CD14-positive monocyte (primary cell): ENCODE measurements around the gene CHTOP. TPM values are rescaled to one million over a fixed set of nuclear protein-coding genes. Genes with fewer than 3 reads are reported as not detected.

Source experiments
- DNase-seq, 3 donors: peaks; one replicate each; pipeline ENCODE4 v3.0.0-alpha.2; 2011 to 2022
- H2AFZ ChIP-seq: 2 replicates; pipeline ENCODE4 v1.6.0; 2012; ENCODE audit warnings: mild to moderate bottlenecking, low read depth, low read length, inconsistent platforms; ENCODE audit not compliant: insufficient read depth, poor library complexity, severe bottlenecking
- H3K27ac ChIP-seq, 2 donors: 1 replicate in 1 of 2; 2 replicates in 1 of 2; pipeline ENCODE4 v1.5.1; 2012 to 2013; ENCODE audit warnings: low read length in 2 of 2, control low read depth in 1 of 2, inconsistent platforms in 1 of 2, low read depth in 1 of 2, mild to moderate bottlenecking in 1 of 2
- H3K27me3 ChIP-seq, 2 donors: one replicate each; pipeline versions ENCODE4 v1.6.0 to v1.6.1; 2011 to 2013; ENCODE audit warnings: low read length in 2 of 2; ENCODE audit not compliant: control insufficient read depth in 2 of 2, insufficient read depth in 2 of 2
- H3K36me3 ChIP-seq, 2 donors: replicated peaks in 1 of 2; 1 replicate in 1 of 2; 2 replicates in 1 of 2; pipeline versions ENCODE4 v1.5.1 to v1.6.1; 2012 to 2013; ENCODE audit warnings: low read length in 2 of 2, control low read depth in 1 of 2, inconsistent platforms in 1 of 2, mild to moderate bottlenecking in 1 of 2; ENCODE audit not compliant: insufficient read depth in 2 of 2, control insufficient read depth in 1 of 2
- H3K4me1 ChIP-seq, 2 donors: 1 replicate in 1 of 2; 2 replicates in 1 of 2; pipeline versions ENCODE4 v1.5.1 to v1.6.1; 2012 to 2013; ENCODE audit warnings: low read length in 2 of 2, control low read depth in 1 of 2, inconsistent platforms in 1 of 2, mild to moderate bottlenecking in 1 of 2, moderate library complexity in 1 of 2; ENCODE audit not compliant: insufficient read depth in 2 of 2, control insufficient read depth in 1 of 2
- H3K4me2 ChIP-seq: replicated peaks from 2 replicates; pipeline ENCODE3; 2012; ENCODE audit warnings: low read length, moderate library complexity, mild to moderate bottlenecking; ENCODE audit not compliant: poor library complexity, severe bottlenecking; ENCODE audit errors: extremely low read depth
- H3K4me3 ChIP-seq, 3 experiments: fragments of 200-600 bp in 1 of 3; sonication (generic) in 1 of 3; replicated peaks in 1 of 3; 1 replicate in 2 of 3; 2 replicates in 1 of 3; pipeline ENCODE4 v1.5.1; 2011 to 2013; ENCODE audit warnings: low read length in 3 of 3, mild to moderate bottlenecking in 3 of 3, control low read depth in 2 of 3, low read depth in 2 of 3, inconsistent platforms in 1 of 3, moderate library complexity in 1 of 3
- H3K79me2 ChIP-seq: 2 replicates; pipeline ENCODE4 v1.6.0; 2012; ENCODE audit warnings: mild to moderate bottlenecking, control low read depth, inconsistent platforms, low read length, moderate library complexity; ENCODE audit not compliant: insufficient read depth
- H3K9ac ChIP-seq: 2 replicates; pipeline ENCODE4 v1.6.0; 2017; ENCODE audit warnings: low read length, mild to moderate bottlenecking; ENCODE audit not compliant: insufficient read depth, poor library complexity, severe bottlenecking
- H3K9me3 ChIP-seq, 2 donors: replicated peaks in 1 of 2; 1 replicate in 1 of 2; 2 replicates in 1 of 2; pipeline versions ENCODE4 v1.5.1 to v1.6.1; 2012 to 2013; ENCODE audit warnings: low read length in 2 of 2, control low read depth in 1 of 2; ENCODE audit not compliant: control insufficient read depth in 1 of 2, insufficient read depth in 1 of 2
- H4K20me1 ChIP-seq: 2 replicates; pipeline ENCODE4 v1.6.0; 2012; ENCODE audit warnings: mild to moderate bottlenecking, low read length, control low read depth, moderate library complexity; ENCODE audit not compliant: insufficient read depth
- H3K27ac Mint-ChIP-seq, 7 donors: one replicate each; pipeline ENCODE4 v1.8.0; 2020; ENCODE audit warnings: mild to moderate bottlenecking in 7 of 7, mixed read lengths in 7 of 7, moderate library complexity in 6 of 7, inconsistent platforms in 2 of 7
- H3K27me3 Mint-ChIP-seq, 3 donors: one replicate each; pipeline ENCODE4 v1.8.0; 2021 to 2022; ENCODE audit warnings: low read depth in 3 of 3, mild to moderate bottlenecking in 3 of 3, mixed read lengths in 3 of 3, moderate library complexity in 3 of 3, inconsistent platforms in 1 of 3
- H3K36me3 Mint-ChIP-seq, 2 donors: one replicate each; pipeline ENCODE4 v1.8.0; 2020; ENCODE audit warnings: mixed read lengths in 2 of 2, inconsistent platforms in 1 of 2, mild to moderate bottlenecking in 1 of 2
- H3K4me1 Mint-ChIP-seq: one replicate; pipeline ENCODE4 v1.8.0; 2020; ENCODE audit warnings: mild to moderate bottlenecking, mixed read lengths
- H3K4me3 Mint-ChIP-seq, 2 donors: one replicate each; pipeline ENCODE4 v1.8.0; 2020; ENCODE audit warnings: mild to moderate bottlenecking in 2 of 2, mixed read lengths in 2 of 2, moderate library complexity in 1 of 2
- H3K9me3 Mint-ChIP-seq, 7 donors: one replicate each; pipeline ENCODE4 v1.8.0; 2020 to 2022; ENCODE audit warnings: mixed read lengths in 7 of 7, mild to moderate bottlenecking in 6 of 7, moderate library complexity in 6 of 7, inconsistent platforms in 2 of 7
- CTCF ChIP-seq: fragments of 200-600 bp; IDR thresholded peaks from one replicate; pipeline ENCODE4 v1.8.0; 2022; ENCODE audit warnings: antibody characterized with exemption, mild to moderate bottlenecking
- WGBS: methylation state at CpG from one replicate; pipeline ENCODE4 v1.1.5; 2013; ENCODE audit warnings: missing lambda C conversion rate; ENCODE audit not compliant: insufficient coverage; 5-methylcytosine and 5-hydroxymethylcytosine counted together
- intact Hi-C, 2 donors: fragments of 100-400 bp; cut with micrococcal nuclease; formaldehyde crosslinking; loops; one replicate each; pipeline versions ENCODE4 v1.15.0 to v1.15.1; 2023
- polyA plus RNA-seq, 3 donors: library from polyadenylated mRNA; depleted of rRNA in 1 of 3; unstranded in 2 of 3; stranded (reverse) in 1 of 3; fragments of 300-500 nt in 2 of 3; fragments of >200 nt in 1 of 3; fragmentation: Illumina TruSeq in 2 of 3; gene quantifications; 1 replicate in 2 of 3; 2 replicates in 1 of 3; pipeline ENCODE4 v1.2.3, GENCODE V29; 2012 to 2021

Gene CHTOP
- polyA plus RNA-seq, 3 donors = 28.1 to 56.2 (median 38.2) TPM

- Histone ChIP-seq H2AFZ (no peak overlapping the region), H3K4me1 (peaks cover 18 to 27% of the 10 kb centered on the region in 2 donors), H3K9ac (no peak overlapping the region), H3K9me3 (peaks cover 0 to 4% of the 10 kb centered on the region in 2 donors), H3K27ac (no peak overlapping the region), H3K79me2 (no peaks in the 10 kb centered on the region), H3K4me2 (peak overlapping the region; percentile 95), H4K20me1 (no peaks in the 10 kb centered on the region), H3K27me3 (peaks cover 19 to 45% of the 10 kb centered on the region in 2 donors), H3K36me3 (no peaks in the 10 kb centered on the region), H3K4me3 (peak overlapping the region in 1 of 3 experiments; percentile 78)
- 21% methylated on average over 3 of the region's 10 CpGs for WGBS
- peaks cover 29% of the 10 kb centered on the region for H3K4me1 Mint-ChIP-seq
- TF ChIP-seq CTCF = no peak
- intact Hi-C loops = no loop called here
- peaks cover 0 to 17% (median 12%) of the 10 kb centered on the region in 7 donors for H3K9me3 Mint-ChIP-seq
- peaks cover 46 to 48% (median 47%) of the 10 kb centered on the region in 3 donors for H3K27me3 Mint-ChIP-seq
- DNase-seq = no peak
- H3K27ac Mint-ChIP-seq = no peak overlapping the region
- H3K4me3 Mint-ChIP-seq = peak overlapping the region; percentile 84 to 96
- H3K36me3 Mint-ChIP-seq = peaks cover 11 to 14% of the 10 kb centered on the region in 2 donors
Observed at GRCh38 chr1:153680120-153680403, 46.2 kb downstream of the CHTOP start.

GRCh38 chr1:153682730-153683129 is 48.9 kb downstream of the CHTOP start:
- Mint-ChIP-seq H3K4me3 (no peak overlapping the region), H3K4me1 (peaks cover 26% of the 10 kb centered on the region), H3K9me3 (peaks cover 0 to 17% (median 11%) of the 10 kb centered on the region in 7 donors), H3K36me3 (peaks cover 10 to 14% of the 10 kb centered on the region in 2 donors), H3K27me3 (peaks cover 42 to 53% (median 45%) of the 10 kb centered on the region in 3 donors), H3K27ac (no peak overlapping the region)
- no peak for TF ChIP-seq CTCF
- no peak overlapping the region for H3K9ac ChIP-seq
- H3K4me1 ChIP-seq = peaks cover 17 to 23% of the 10 kb centered on the region in 2 donors
- no peak overlapping the region for H3K27ac ChIP-seq
- no peak for DNase-seq
- intact Hi-C loops = no loop called here
- no peaks in the 10 kb centered on the region for H4K20me1 ChIP-seq
- no peaks in the 10 kb centered on the region for H3K79me2 ChIP-seq
- H3K9me3 ChIP-seq = peaks cover 0 to 4% of the 10 kb centered on the region in 2 donors
- H3K36me3 ChIP-seq = no peaks in the 10 kb centered on the region
- WGBS = 93% methylated on average over 5 of the region's 7 CpGs
- H3K4me3 ChIP-seq = no peak overlapping the region
- H2AFZ ChIP-seq = no peak overlapping the region
- H3K27me3 ChIP-seq = peaks cover 19 to 44% of the 10 kb centered on the region in 2 donors
- no peak overlapping the region for H3K4me2 ChIP-seq
